Lower leg skin (tissue), 4 donors: ENCODE data around the gene RASA3. TPM values are rescaled to one million over a fixed set of nuclear protein-coding genes. Genes with fewer than 3 reads are reported as not detected.

Experiments
- DNase-seq, 2 donors: peaks; one replicate each; pipeline ENCODE4 v3.0.0-alpha.2; 2019; ENCODE audit warnings: low spot score in 2 of 2
- H3K4me3 ChIP-seq: fragments of 200-600 bp; sonication (generic); 2 replicates; pipeline ENCODE4 v1.5.1; 2017; ENCODE audit warnings: mild to moderate bottlenecking, low read depth; ENCODE audit not compliant: poor library complexity, severe bottlenecking
- CTCF ChIP-seq, 3 donors: fragments of 450-650 bp; IDR thresholded peaks; one replicate each; pipeline ENCODE4 v1.5.1; 2016; ENCODE audit warnings: antibody characterized with exemption in 3 of 3, mild to moderate bottlenecking in 3 of 3, moderate library complexity in 2 of 3
- POLR2A ChIP-seq, 2 donors: fragments of 450-650 bp; IDR thresholded peaks; one replicate each; pipeline ENCODE4 v1.6.1; 2016 to 2017; ENCODE audit warnings: antibody characterized with exemption in 2 of 2, mild to moderate bottlenecking in 1 of 2, moderate library complexity in 1 of 2
- WGBS, 2 donors: methylation state at CpG; one replicate each; pipeline ENCODE4 v1.1.5; 2018; 5-methylcytosine and 5-hydroxymethylcytosine counted together
- intact Hi-C: fragments of 100-400 bp; cut with DNase I; formaldehyde crosslinking; loops from one replicate; pipeline ENCODE4 v1.15.0; 2023; ENCODE audit warnings: low total_unique reads
- total RNA-seq, 4 donors: library from RNA; depleted of rRNA; stranded (reverse); fragments of >200 nt; gene quantifications; one replicate each; pipeline ENCODE4 v1.1.0, GENCODE V29; 2016

Gene RASA3
- total RNA-seq, 4 donors from 2014 or later: 12.9 to 30.5 (median 24.2) TPM

GRCh38 chr13:114088863-114089262, 43.6 kb downstream of the RASA3 start:
- TF ChIP-seq POLR2A (IDR thresholded peaks at IDR 0.05) (no peak), CTCF (IDR thresholded peaks at IDR 0.05) (no peak)
- 83 to 85% methylated on average over 7 of the region's 7 CpGs for WGBS, 2 donors
- no peak overlapping the region for H3K4me3 ChIP-seq
- peak in 1 of 2 donors; percentile 40 for DNase-seq
- intact Hi-C loops: no loop called here

- no peak overlapping the region for H3K4me3 ChIP-seq
- no peak for TF ChIP-seq CTCF (IDR thresholded peaks at IDR 0.05)
- TF ChIP-seq POLR2A (IDR thresholded peaks at IDR 0.05): no peak
- WGBS, 2 donors: 88 to 92% methylated on average over 6 of the region's 6 CpGs
- intact Hi-C loops: no loop called here
- peak in 1 of 2 donors; percentile 29 for DNase-seq
Observed at GRCh38 chr13:114088234-114088633, 44.2 kb downstream of the RASA3 start.

DNA sequence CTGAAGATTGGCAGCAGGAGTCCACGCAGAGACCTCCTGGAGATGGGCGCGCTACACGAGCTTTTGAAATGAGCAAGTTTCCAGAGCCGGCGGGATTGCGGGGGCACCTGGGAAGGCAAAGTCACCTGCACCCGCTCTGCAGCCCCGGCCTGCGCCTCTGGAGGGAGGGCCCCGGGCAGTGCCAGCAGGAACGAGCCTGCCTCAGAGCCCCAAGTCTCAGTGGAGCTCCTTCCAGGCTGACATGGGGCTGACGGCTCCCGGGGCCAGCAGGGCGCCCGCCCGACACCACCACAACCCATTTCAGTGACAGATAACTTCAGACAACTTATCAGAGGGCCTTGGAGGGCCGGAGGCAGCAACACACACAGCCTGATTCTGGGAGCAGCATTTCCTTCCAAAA, 45.0 kb downstream of the RASA3 start:
- peak in 1 of 2 donors; percentile 84 for DNase-seq
- H3K4me3 ChIP-seq: no peak overlapping the region
- intact Hi-C loops: no loop called here
- no peak for TF ChIP-seq POLR2A (IDR thresholded peaks at IDR 0.05)
- TF ChIP-seq CTCF (IDR thresholded peaks at IDR 0.05): no peak
- 87 to 96% methylated on average over 14 to 18 of the region's 18 CpGs for WGBS, 2 donors

DNA sequence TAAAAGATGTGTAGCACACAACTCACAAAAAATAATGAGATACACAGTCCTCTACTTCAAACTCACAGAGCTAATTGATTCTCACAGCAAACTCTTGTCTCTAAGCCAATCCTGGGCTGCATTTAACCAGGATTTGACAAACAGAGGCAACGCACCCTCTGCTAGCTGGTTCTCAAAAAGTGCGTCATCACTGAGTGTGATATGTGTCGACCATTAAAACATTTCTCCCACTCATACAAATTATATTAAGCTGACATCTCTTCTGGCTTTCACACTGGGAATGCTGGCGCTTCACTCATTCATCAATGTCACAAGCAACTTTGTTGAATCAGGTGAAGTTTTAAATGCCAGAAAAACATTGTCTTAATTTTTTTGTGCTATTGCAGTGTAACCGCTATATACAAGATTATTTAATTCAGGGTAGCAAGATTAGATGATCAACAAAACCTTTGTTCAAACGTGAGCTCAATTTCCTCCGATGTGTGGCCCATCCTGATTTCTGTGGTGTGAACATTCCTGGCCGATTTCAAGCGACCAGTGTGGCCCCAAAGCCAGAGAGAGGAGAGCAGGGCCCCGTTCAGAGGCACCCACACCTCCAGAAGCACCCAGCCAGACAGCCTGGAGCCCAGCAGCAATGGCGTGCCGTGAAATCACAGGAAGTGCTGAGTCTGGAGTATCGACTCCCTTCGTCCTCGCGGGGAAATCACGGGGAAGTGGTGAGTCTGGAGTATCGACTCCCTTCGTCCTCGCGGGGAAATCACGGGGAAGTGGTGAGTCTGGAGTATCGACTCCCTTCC, 49.4 kb downstream of the RASA3 start:
- DNase-seq: no peak
- H3K4me3 ChIP-seq: no peak overlapping the region
- WGBS, 2 donors: 82 to 91% methylated on average over 17 to 23 of the region's 23 CpGs
- intact Hi-C loops: no loop called here
- TF ChIP-seq CTCF (IDR thresholded peaks at IDR 0.05): no peak
- no peak for TF ChIP-seq POLR2A (IDR thresholded peaks at IDR 0.05)

DNA sequence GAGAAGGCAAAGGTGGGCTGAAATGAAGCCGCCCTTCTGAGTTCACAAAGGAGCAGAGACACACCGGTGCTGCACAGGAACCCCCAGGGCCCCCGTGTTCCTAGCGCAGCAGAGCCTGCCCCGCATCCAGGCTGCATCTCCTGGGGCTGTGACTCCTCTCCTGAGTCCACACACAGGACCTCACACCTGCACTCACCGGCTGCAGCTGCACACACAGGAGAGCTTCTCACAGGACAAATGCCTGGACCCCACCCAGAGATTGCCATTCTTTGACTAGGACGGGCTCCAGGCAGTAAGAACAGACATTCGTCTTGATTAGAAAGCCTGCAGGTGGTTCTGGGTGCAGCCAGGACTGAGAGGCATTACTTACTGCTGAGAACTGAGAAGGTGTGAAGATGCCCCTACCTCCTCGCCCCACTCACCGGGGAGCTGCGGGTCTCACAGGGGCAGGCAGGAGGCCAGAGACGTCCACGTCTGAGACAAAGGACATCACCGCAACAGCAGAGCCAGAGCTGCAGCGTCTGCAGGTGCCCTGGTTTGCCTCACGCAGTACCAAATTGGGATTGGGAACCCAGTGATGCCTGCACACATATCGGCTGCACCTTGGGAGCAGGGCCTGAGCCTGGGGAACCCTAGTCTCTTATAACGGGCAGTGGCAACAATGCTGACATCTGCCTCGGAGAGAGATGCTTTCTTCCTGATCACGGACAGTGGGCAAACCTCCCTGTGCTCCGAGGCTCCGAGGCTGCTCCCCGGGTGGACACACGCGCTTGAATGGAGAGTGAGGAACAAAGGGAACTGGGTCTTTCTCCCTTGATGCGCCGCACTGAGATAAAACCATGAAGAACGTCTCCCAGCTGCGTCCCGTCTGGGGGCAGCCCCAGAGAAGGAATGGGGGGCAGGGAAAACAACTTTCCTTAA, 50.4 kb downstream of the RASA3 start:
- 89 to 90% methylated on average over 30 of the region's 30 CpGs for WGBS, 2 donors
- intact Hi-C loops: no loop called here
- no peak for TF ChIP-seq POLR2A (IDR thresholded peaks at IDR 0.05)
- no peak for TF ChIP-seq CTCF (IDR thresholded peaks at IDR 0.05)
- no peak overlapping the region for H3K4me3 ChIP-seq
- DNase-seq: peak in 1 of 2 donors; percentile 84
